VCaP (cell line): ENCODE measurements around the gene NHSL2.

Experiments used
- H3K27ac ChIP-seq: fragments of 450-650 bp; 2 replicates; pipeline ENCODE4 v1.5.1; 2017
- CTCF ChIP-seq: fragments of 450-650 bp; conservative IDR thresholded peaks from 2 replicates; pipeline ENCODE4 v1.5.1; 2017; ENCODE audit warnings: mild to moderate bottlenecking, moderate library complexity

NHSL2 gene

GRCh38 chrX:72038016-72038415 lies 127.4 kb downstream of the NHSL2 start:
- TF ChIP-seq CTCF: no peak
- H3K27ac ChIP-seq: no peak overlapping the region

- no peak overlapping the region for H3K27ac ChIP-seq
- TF ChIP-seq CTCF: no peak
Observed at GRCh38 chrX:72038868-72039267, 128.2 kb downstream of the NHSL2 start.

DNA sequence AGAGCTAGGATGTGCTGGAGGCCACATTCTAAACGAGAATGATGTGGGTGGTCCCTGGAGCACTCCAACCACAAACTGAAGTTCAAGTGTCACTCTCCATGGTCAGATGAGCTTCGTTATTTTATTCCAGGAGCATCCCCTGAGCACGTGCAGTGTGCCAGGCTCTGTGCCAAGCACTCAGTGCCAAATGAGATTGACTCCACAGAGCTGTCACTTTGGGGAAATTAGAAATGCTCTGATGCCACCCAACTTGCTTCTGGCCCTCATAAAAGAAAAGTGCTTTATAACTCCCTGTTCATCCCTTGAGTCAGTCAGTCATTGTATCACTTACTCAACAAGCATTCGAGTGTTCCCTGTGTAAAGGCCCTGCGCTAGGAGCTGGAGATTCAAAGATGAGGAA lies 129.9 kb downstream of the NHSL2 start:
- no peak overlapping the region for H3K27ac ChIP-seq
- no peak for TF ChIP-seq CTCF

- no peak overlapping the region for H3K27ac ChIP-seq
- no peak for TF ChIP-seq CTCF
Observed at GRCh38 chrX:72041176-72041575, 130.5 kb downstream of the NHSL2 start.

- no peak for TF ChIP-seq CTCF
- H3K27ac ChIP-seq: no peak overlapping the region
Observed at GRCh38 chrX:72041871-72042851, 131.5 kb downstream of the NHSL2 start.

- no peak for TF ChIP-seq CTCF
- H3K27ac ChIP-seq: no peak overlapping the region
Observed at GRCh38 chrX:72042852-72043248, 132.2 kb downstream of the NHSL2 start.

DNA sequence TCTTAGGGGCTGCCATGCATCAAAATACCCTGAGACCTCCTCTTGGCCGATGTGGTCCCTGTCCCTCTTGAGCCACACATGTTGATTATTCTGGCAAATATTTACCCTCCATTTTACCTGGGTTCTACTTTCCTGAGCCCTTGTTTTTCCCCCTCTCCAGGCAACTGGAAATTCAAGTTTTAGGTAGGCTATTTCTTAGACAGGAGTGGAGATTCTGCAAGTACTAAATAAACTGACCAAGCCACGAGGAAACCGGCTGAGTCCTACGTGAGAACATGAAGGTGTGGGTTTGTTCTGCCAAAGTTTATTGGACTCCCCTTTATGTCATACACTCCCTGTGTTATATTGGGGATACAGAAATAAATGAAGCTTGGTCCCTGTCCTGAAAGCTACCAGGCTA lies 133.0 kb downstream of the NHSL2 start:
- H3K27ac ChIP-seq: peak overlapping the region; percentile 20; the same call in 1 of the 2 replicates
- no peak for TF ChIP-seq CTCF
